ENCODE data around the gene FOXK1.
"Not testable (repeated sequence)": the region's sequence is repeated elsewhere in the genome, so short reads cannot be mapped to it uniquely, and the experiment has no call there.

The FOXK1 gene

DNA sequence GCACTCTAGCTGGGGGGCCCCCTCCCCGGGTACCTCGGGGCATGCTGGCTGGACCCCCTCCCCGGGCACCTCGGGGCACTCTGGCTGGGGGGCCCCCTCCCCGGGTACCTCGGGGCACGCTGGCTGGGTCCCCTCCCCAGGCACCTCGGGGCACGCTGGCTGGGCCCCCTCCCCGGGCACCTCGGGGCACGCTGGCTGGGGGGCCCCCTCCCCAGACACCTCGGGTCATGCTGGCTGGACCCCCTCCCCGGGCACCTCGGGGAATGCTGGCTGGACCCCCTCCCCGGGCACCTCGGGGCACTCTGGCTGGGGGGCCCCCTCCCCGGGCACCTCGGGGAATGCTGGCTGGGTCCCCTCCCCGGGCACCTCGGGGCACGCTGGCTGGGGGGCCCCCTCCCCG lies 120.5 kb downstream of the FOXK1 start:
- not testable (repeated sequence) for DNase-seq

DNA sequence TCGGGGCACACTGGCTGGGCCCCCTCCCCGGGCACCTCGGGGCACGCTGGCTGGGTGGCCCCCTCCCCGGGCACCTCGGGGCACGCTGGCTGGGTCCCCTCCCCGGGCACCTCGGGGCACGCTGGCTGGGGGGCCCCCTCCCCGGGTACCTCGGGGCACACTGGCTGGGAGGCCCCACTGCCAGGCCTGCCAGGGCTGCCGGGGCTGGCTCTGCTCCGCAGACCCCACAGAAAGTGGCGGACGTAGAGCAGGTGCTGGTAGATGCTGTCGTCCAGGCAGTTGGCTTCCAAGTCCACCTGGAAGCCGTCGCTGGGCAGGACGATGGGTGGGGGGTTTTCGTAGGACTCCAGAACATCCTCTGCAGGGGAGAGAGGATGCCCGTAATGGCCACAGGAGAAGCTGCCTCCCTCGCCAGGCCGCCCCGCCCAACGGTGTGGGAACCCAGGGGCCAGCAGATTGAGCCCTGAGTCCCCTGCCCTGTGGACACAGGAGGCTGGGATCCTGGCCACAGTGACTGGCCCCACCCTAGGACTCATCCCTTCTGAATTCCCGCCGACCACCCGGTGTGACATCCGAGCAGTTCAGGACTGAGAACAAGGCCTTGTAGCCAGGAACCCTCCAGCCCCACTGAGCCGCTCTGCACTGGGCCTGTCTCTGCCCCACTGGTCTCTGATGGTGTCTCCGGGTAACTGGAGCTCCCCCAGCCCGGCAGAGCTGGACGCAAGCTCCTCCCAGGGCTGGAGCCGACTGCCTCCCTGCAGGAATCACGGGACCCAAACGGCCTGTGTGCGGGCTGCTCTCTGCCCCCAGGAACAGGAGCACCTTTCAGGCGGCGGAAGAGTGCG lies 121.5 kb downstream of the FOXK1 start:
- DNase-seq: peak; percentile 17

- peak; percentile 15 for DNase-seq
Observed at GRCh38 chr7:4805110-4805983, 123.3 kb downstream of the FOXK1 start.

DNA sequence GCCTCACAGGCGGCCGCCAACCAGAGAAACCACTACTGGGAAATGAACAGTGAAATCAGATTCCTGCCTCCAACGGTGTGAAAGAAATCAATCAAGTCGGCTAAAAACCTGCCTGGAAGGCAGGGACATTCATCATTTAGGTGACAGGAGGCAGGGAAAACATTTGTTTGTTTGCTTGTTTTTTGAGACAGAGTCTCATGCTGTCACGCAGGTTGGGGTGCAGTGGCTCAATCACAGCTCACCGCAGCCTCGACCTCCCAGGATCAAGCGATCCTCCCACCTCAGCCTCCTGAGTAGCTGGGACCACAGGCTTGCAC lies 123.8 kb downstream of the FOXK1 start:
- no peak for DNase-seq

GRCh38 chr7:4806983-4807597 lies 125.0 kb downstream of the FOXK1 start:
- DNase-seq: no peak

- no peak for DNase-seq
Observed at GRCh38 chr7:4807598-4808016, 125.5 kb downstream of the FOXK1 start.

DNA sequence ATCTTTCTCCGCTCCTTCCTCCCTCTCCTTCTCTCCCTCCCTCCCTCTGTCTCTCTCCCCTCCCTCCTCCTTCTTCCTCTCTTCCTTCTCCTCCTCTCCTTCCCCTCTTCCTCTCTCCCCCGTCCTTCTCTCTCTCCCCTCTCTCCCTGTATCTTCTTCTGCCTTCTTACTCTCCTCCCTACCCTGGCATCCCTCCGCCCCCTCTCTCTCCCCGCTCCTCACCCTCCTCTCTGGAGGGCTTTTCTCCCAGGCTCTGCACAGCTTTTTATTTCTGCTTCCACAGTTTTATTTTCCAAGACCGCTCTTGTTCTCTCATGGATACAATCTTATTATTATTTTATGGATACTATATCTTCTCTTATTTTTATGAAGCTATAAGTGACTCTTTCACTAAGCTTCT lies 125.9 kb downstream of the FOXK1 start:
- no peak for DNase-seq

DNA sequence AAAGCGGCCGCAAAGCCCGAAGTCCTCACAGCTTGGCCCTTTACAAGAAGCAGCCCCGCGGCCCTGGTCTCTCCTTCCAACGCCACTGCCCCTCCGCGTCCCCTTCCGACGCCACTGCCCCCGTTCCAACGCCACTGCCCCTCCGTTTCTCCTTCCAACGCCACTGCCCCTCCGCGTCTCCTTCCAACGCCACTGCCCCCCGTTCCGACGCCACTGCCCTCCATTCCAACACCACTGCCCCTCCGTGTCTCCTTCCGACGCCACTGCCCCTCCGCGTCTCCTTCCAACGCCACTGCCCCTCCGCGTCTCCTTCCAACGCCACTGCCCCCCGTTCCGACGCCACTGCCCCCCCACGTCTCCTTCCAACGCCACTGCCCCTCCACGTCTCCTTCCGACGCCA lies 126.5 kb downstream of the FOXK1 start:
- no peak for DNase-seq

DNA sequence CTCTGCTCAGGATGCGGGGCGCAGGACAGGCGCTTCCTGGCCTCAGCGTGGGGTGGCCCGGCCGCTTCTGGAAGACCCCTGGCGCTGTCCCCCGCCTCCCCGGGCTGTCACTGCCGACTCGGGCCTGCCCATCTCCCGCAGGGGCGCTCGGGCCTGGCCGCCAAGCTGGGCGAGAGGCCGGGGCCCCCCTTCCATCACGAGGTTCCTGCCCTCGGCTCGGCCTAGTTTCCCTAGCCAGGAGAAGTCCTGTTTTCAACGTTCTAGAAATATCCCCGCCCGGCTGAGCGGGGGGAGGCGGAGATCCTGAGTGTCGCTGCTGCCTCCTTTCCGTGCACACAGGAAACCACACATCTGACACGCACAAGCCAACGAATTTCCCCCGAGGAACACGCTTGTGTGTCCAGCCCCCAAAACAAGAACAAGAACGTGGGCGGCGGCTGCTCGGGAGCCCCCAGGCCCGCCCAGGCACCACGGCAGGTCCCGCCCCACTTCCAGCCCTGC lies 127.0 kb downstream of the FOXK1 start:
- DNase-seq: no peak

DNA sequence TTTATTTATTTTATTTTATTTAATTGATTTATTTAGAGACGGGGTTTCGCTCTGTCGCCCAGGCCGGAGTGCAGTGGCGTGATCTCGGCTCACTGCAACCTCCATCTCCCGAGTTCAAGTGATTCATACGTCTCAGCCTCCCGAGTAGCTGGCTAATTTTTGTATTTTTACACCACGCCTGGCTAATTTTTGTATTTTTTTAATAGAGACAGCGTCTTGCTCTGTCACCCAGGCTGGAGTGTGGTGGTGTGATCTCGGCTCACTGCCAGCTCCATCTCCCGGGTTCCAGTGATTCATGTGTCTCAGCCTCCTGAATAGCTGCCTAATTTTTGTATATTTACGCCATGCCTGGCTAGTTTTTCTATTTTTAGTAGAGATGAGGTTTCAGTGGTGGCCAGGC lies 127.6 kb downstream of the FOXK1 start:
- DNase-seq: no peak

DNA sequence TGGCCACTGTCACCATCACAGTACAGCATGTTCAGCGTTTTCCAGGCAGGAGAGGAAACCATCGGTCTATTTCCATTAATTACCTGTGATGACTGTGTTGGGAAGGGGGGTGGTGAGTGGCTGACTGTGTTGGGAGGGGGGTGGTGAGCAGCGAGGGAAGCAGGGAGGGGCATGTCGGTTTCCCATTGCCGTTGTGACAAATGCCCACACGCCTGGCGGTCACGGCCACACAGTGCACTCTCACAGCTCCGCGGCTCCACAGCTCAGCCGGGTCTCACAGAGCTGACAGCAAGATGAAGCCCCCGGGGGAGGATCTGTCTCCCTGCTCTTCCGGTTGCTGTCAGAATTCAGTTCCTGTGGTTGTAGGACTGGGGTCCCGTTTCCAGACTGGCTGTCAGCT lies 132.3 kb downstream of the FOXK1 start:
- no peak for DNase-seq

GRCh38 chr7:4815121-4815520 lies 133.0 kb downstream of the FOXK1 start:
- DNase-seq: no peak

DNA sequence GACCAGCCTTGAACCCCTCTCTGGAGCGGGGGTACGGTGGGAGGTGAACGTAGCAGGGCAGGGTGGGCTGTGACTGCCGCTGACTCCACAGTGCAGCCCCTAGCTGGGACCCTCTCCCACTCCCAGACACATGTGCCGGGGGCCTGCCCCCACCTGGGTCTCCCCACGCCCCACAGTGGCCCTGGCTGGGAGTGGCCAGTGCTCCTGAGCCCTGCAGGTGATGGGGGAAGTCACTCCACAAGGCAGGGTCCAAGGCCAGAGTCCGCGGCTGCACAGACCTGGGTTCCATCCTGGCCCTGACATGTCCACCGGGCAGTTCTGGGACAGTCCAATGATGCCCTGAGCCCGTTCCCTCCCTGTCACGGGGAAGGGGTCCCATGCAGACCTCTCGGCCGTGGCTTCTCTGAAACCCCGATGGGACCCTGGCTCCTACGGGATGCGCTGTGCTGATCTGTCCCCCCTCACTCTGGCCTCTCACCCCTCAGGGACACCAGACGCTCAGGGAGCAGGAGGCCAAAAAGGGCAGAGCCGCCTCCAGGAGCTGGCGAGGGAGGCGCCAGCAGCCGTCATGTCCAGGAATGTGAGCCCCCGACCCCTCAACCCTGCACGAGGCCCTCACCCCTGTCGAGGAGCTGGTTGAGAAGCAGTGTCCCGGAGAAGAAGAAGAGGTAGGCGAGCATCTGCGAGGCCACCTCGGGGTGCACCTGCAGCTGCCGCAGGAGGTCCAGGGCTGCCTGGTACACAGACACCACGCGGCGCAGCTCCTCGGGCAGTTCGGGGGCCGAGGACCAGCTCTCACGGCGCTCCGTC lies 133.7 kb downstream of the FOXK1 start:
- no peak for DNase-seq

DNA sequence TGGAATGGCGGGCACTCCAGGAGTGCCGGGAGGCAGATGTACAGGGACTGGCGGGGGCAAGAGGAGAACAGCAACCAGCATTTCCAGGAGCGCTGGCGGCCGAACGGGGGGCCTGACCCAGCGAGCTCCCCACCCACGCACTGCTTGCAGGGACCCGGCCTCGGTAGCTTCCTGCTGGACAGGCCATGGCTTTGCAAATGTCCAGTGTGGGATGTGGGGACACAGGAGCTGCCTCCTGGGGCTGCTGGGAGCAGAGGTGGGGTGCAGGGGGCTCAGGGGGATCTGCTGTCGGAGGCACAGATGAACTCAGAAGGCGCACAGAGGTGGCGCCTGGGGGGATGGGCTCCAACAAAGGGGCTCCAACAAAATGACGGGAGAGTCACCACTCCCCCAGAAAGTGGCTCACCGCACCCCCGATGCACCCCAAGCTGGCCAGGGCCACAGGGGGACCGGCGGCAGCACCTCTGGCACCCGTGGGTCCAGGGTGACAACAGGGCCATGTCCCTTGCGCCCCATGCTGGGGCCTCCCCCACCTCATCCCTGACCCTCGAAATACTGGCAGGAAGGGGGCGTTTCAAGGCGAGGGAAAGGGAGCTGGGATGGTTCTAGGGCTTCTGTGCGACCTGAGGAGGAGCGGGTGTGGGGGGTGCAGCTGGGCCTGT lies 134.5 kb downstream of the FOXK1 start:
- DNase-seq: no peak

DNA sequence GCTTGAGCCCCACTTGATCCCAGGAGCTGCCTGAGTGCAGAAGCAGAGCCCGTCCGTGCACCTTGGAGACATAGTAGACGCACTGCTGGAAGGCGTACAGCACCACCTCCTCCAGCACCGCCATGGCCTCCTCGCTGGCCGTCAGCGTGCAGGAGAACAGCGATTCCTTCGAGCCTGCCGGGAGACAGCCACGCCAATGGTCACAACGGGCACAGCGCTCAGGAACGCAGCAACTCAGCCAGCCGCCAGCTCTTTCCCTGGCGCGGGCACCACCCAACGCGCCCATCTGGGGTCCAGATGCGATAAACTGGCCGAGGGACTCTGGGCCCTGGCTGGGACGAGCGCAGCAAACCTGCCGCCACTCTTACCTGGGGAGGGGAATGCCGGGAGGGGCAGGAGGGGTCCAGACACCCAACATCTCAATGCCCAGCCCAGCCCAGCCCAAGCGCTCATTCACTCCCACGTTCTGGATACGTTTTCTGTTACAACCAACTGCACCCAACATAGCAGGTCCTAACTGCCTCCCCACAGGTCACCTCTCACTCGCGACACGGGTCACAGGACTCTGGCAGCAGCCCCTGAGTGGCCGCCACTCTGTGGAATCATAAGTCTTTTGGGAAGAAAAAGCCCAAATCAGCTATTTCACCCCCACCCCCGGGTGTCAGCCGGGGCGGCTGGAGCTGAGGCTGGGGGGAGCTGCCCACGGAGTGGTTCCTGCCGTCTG lies 135.2 kb downstream of the FOXK1 start:
- no peak for DNase-seq

GRCh38 chr7:4818000-4818794 lies 136.1 kb downstream of the FOXK1 start:
- DNase-seq: no peak

DNA sequence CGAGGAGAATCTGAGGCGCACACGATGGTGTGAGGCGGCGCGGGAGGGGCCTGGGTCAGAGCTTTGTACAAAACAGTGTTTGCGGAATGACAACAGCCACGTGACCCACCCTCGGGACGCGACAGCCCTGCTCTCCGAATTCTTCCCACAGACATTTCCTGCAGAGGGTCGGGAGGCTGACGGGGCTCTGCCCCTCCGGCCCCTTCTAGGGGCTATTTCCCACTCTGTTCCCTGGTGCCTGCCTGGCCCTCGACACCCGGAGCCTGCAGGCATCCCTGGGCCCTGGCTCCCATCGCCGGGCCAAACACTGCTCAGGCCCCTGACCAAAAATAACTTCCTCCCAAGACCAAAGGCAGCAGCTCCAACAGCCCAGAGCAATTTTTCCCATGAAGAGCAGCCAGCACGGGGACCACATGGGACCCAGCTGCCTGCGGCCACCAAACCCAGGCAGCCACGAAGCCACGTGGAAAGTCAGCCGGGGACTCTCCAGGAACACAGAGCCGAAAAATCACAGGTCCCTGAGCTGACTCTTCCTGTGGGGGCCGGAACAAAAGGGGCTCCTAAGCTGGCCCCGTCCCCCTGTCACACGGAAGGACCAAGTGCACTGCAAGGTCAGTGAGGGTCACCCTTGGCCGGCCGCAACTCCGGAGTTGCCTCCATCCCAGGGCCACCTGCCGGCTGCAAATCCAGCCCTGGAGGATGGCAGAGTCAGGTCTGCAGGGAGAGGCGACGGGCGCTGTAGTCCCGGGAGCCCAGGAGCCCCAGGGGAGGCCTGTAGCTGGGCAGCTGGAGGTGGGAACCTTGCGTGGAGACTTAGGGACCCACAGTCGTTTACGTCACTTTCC lies 137.7 kb downstream of the FOXK1 start:
- peak; percentile 71 for DNase-seq

GRCh38 chr7:4820405-4820966 lies 138.4 kb downstream of the FOXK1 start:
- peak; percentile 59 for DNase-seq

Data from right hindlimb (tissue), 1 donor.